ENCODE results near the gene TXNIP.

- TF ChIP-seq CTCF (IDR thresholded peaks at IDR 0.05) (no peak), EZH2 (IDR thresholded peaks at IDR 0.05) (no peak), EZH2phosphoT487 (IDR thresholded peaks at IDR 0.05) (no peak)
Measured at GRCh38 chr1:145953861-145954260, 42.5 kb downstream of the TXNIP start.

Data from neural progenitor cell (in vitro differentiated cells).